Measurements from ENCODE around the gene LRP5.
A peak's percentile ranks its signal among the peaks of the same experiment; 100 is the strongest.

Gene LRP5

DNA sequence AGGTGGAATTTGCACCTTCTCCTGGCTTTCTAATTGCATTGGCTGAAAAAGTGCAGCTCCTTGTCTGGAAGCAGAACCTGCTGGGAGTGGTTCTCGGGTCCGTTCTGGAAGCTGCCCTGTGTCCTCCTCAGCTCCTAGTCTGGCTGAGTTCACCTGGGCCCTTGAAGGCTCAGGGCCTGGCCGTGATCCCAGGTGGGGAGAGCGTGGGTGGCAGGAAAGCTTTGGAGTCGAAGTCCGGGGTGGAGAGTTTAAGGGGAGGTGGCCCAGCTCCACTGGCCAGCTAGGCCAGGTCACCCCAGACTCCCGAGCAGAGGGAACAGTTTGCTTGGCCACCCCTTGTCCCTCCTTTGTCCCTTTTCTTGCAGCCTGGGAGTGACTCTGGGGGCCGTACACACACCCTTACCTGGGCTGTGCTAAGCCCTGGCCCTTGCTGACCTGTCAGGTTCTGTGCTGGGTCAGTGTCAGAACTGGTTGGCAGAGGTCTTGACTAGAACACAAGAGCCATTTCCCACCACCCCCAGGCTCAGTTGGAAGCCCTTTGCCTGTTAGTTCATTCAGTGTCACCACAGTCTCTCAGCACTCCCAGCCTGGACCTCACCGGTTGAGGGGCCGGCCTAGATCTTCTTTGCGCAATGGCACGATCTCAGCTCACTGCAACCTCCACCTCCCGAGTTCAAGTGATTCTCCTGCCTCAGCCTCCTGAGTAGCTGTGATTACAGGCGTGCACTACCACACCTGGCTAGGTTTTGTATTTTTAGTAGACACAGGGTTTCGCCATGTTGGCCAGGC, 37.3 kb downstream of the LRP5 start:
- no peak for DNase-seq

- DNase-seq, result no peak
These were observed 38.5 kb downstream of the LRP5 start for GRCh38 chr11:68350759-68351449.

DNA sequence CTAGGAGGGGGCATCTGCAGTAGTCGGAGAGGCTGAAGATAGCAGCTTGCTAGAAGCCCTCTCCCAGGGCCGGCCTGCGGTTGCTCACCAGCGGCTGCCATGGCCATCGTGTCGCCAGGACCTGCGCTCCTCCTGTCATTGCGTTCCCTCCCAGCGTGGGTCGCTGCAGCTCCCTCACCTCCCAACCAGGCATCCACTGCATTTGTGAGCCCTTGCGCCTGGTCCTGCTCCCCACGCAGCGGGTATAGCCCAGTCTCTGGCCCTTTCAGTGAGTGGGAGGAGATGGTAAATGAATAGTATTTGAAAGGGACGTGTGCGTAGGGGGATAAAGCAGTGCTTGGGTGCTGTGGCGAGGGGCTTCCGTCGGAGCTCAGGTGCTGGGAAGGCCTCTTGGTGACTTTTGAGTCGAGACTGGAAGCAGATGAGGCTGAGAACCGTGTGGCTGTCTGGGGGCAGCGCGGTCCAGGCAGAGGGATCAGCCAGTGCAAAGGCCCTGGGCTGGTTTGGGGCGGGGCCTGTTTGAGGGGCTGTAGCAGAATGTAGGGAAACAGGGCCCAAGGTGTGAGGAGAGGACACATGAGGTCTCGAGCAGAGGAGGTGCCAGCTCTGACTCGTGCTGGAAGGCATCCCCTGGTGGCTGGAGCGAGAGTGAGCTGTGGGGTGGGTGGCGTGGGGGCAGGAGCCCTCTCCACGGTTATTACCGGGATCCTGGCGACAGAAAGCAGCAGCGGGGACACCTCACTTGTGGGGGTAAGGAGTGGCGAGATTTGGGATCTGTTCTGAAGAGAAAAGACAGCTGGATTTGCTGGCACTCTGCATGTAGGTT, 39.3 kb downstream of the LRP5 start:
- DNase-seq, result no peak

DNA sequence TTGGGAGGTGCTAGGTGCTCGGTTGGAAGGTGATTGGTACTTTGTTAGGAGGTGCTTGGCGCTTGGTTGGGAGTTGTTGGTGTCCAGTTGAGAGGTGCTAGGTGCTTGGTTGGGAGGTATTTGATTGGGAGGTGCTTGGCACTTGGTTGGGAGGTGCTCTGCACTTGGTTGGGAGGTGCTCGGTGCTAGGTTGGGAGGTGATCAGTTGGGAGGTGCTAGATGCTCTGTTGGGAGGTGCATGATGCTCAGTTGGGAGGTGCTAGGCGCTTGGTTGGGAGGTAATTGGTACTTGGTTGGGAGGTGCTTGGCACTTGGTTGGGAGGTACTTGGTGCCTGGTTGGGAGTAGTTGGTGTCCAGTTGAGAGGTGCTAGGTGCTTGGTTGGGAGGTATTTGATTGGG, 40.2 kb downstream of the LRP5 start:
- DNase-seq, result no peak

- DNase-seq, result no peak
These were observed 40.7 kb downstream of the LRP5 start for GRCh38 chr11:68353118-68353517.

DNA sequence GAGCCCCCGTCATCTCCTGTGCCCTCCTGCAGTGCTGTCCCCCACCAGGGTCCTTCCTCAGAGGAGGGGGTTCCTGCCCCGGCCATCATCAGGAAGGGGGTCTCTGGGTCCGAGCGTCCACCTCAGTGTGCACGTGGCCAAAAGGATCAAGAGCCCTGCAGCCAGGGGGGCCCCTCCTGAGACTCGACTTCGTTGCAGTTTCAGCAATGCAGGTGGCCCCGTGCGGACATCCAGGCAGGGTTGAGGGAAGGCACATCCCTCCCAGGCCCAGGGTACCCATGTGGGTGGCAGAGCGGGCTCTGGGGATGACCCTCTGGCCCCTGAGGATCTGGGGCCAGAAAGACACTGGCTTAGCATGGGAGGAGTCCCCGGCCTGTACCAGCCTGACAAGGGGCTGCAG, 41.3 kb downstream of the LRP5 start:
- DNase-seq, result no peak

- no peak for DNase-seq
These were observed 41.9 kb downstream of the LRP5 start for GRCh38 chr11:68354148-68354872.

DNA sequence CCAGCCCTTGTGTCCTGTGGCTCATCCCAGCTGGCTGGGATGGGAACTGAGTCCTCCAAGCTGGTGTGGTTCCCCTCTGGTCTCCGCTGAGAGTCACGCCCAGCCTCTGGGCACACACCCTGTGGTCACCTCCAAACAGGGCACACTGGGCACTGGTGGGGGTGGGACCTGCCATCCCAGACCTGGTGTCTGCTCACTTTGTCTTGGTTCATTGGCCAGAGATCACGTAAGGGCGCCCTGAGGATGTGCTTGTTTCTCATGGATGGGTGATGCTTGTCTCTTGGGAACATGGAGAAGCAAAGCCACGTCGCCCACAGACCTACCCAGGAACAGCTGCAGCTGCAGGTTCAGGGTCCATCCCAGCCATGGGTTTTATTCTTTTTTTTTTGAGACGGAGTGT, 43.1 kb downstream of the LRP5 start:
- no peak for DNase-seq

- DNase-seq, result no peak
These were observed 45.2 kb downstream of the LRP5 start for GRCh38 chr11:68357568-68357967.

DNA sequence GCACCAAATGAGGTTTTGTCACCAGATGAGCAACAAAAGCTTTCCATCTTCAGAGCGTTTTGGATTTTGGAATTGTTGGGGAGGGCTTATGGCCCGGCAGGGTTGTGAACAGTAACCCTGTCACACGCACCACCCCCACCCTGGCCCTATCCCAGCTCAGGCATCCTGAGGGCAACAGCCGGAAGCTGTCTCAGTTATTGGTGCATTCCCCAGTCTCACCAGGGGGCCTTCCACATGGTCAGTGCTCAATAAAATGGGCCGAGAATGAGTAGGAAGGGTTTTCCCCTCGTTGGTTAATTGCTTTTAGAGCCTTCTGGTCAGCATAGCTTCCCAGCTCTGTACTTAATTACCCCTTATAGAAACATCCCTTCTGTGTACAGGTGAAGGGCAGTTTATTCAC, 46.0 kb downstream of the LRP5 start:
- DNase-seq, result no peak

DNA sequence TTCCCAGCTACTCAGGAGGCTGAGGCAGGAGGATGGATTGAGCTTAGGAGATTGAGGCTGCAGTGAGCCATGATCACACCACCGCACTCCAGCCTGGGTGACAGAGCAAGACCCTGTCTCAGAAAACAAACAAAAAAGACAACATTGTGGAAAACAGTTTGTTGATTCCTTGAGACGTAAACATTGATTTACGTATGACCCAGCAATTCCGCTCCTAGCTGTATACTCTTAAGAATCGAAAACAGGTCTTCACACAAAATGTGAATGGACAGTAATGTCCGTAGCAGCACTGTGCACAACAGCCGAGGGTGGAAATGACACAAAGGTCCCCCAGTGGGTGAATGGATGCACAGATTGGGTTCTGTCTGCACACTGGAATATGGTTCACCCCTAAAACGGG, 49.3 kb downstream of the LRP5 start:
- no peak for DNase-seq

DNA sequence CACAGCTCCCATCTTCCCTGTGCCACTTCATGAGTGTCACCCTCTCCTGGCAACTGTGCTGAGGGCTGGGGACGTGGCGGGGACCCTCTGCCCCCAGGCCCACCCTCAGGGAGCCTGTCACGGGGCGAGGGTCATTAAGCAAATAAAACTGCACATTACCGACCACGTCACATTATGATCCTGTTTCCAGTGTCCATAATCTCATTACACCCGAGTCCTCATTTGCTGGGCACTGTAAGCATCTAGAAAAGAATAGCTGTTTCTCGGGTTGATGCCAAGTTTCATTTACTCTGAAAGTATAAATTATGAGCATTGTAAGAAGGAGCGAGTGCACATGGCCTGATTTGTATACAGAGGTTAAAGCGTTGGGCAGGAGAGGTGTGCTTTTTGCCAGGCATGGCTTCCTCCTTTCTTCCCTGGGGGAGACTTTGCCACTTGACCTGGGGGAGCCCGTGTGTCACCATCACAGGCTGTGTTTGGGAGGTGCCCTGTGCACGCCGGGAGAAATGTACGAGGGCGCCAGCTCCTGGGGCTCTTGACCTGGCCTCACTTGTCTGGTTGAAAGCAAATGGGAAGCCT, 50.5 kb downstream of the LRP5 start:
- DNase-seq, result no peak

GRCh38 chr11:68363776-68364175, 51.4 kb downstream of the LRP5 start:
- DNase-seq, result no peak

DNA sequence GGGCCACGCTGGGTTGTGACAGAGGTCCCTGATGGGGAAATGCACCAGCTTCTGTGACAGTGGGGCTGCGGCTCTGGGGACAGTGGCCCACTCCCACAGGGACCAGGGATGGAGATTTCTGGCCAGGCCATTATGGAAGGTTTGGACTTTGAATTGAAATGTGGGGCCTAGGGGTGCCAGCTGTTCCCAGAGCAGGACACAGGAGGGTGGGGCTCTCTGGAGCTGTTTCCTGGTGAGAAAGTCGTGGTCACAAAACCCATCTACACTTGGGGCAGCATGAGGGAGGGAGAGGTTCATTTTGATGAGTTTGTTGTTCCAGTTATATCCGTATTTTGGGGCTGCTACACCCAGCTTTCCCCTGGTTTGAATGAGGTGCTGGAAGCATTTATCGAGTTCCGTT, 52.2 kb downstream of the LRP5 start:
- no peak for DNase-seq

- no peak for DNase-seq
These were observed 53.6 kb downstream of the LRP5 start for GRCh38 chr11:68365943-68366435.

DNA sequence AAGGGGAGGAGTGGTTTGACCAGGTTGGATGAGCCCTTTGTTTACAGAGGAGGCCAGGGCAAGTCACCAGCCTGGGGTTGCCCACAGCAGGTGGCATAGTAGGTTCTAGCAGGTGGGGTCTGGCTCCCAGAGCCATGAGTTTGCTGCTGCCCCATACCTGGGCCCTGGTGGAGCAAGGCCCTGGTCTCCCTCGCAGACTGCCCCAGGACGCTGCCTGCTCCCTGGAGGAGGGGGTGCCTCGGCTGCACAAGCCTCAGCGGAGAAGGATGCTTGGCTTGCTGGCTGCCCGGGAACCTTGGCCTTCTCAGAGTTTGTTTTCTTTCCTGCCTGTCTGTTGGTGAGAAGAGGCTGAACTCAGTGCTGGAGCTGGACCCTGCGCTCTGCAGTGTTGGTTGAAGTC, 54.9 kb downstream of the LRP5 start:
- no peak for DNase-seq

- DNase-seq, result no peak
These were observed 57.4 kb downstream of the LRP5 start for GRCh38 chr11:68369756-68370155.

- no peak for DNase-seq
These were observed 58.1 kb downstream of the LRP5 start for GRCh38 chr11:68370211-68371111.

DNA sequence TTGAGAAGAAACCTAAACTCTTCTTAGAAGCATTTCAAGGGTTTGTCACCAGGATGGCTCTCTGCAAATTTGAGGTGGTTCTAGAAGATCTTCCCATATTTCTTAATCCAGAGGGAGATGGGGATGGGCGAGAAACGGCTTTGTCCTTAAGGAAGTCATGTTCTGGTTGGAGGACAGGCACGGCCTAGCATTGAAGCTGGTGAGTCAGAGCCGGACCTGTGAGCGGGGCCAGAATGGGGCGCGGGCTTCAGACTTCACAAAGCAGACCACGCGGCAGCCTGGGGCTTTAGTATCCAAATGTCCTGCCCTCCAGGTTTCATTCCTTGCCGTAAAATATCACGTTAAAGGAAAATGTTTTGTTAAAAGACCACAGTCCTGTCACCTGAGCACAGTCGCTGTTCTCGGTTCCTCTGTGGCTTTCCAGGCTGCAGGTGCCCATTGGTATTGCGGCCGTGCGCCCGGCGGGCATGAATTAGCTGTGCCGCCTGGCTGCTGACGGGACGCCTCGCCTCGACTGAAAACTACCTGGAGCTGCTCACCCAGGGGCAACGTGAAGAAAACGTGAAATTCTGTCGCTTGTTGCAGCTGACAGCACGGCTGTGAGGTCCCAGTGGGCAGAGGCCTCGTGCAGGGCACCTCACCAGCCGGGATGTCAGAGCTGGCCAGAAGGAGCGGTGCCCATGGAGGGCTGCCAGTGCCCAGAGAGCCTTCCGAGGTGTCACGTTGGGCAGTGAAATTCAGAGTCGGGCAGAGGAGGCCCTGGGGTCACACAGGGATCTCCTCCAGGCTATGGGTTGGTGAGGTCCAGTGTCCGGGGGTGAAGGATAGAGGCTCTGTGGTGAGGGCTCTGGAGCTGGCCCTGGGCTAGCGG, 59.0 kb downstream of the LRP5 start:
- DNase-seq, result no peak

GRCh38 chr11:68372114-68372513, 59.7 kb downstream of the LRP5 start:
- DNase-seq, result peak in 1 of 4 experiments; percentile 5
